ENCODE data around the gene UNC5B.

The UNC5B gene

DNA sequence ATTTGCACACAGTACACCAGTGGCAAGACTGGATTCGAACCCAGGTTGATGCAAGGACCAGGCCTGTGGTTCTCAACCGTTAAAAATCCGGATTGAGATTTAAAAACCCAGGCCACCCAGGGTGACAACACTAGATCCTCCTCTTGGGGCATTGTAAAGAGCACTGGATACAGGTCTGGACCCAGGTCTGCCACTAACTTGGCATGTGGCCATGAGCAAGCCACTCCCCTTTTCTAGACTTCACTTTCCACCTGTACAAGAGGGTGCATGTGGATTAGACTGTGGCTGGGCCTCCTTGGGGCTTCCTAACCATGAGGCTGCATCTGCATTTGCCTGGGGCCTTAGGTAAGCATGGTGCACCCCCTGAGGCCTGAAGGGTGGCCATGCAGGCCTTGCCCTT, 85.0 kb downstream of the UNC5B start:
- no peak for DNase-seq (ENCODE audit: extremely low read depth, low read depth)
- H3K4me3 ChIP-seq (replicated peaks; ENCODE audit: low read depth, low read length): no peak overlapping the region
- TF ChIP-seq, protein P1, sequence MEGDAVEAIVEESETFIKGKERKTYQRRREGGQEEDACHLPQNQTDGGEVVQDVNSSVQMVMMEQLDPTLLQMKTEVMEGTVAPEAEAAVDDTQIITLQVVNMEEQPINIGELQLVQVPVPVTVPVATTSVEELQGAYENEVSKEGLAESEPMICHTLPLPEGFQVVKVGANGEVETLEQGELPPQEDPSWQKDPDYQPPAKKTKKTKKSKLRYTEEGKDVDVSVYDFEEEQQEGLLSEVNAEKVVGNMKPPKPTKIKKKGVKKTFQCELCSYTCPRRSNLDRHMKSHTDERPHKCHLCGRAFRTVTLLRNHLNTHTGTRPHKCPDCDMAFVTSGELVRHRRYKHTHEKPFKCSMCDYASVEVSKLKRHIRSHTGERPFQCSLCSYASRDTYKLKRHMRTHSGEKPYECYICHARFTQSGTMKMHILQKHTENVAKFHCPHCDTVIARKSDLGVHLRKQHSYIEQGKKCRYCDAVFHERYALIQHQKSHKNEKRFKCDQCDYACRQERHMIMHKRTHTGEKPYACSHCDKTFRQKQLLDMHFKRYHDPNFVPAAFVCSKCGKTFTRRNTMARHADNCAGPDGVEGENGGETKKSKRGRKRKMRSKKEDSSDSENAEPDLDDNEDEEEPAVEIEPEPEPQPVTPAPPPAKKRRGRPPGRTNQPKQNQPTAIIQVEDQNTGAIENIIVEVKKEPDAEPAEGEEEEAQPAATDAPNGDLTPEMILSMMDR (IDR thresholded peaks at IDR 0.05; ENCODE audit: low read depth, low read length, missing control alignments): no peak

- TF ChIP-seq, protein P1 (IDR thresholded peaks at IDR 0.05; ENCODE audit: low read depth, low read length, missing control alignments): no peak
- no peak overlapping the region for H3K4me3 ChIP-seq (replicated peaks; ENCODE audit: low read depth, low read length)
- no peak for DNase-seq (ENCODE audit: extremely low read depth, low read depth)
These were observed 86.9 kb downstream of the UNC5B start for GRCh38 chr10:71299071-71299785.

GRCh38 chr10:71300555-71301370, 88.4 kb downstream of the UNC5B start:
- H3K4me3 ChIP-seq (replicated peaks; ENCODE audit: low read depth, low read length): no peak overlapping the region
- no peak for DNase-seq (ENCODE audit: extremely low read depth, low read depth)

GRCh38 chr10:71301371-71301916, 89.1 kb downstream of the UNC5B start:
- H3K4me3 ChIP-seq (replicated peaks; ENCODE audit: low read depth, low read length): no peak overlapping the region
- TF ChIP-seq, protein P1 (IDR thresholded peaks at IDR 0.05; ENCODE audit: low read depth, low read length, missing control alignments): no peak
- no peak for DNase-seq (ENCODE audit: extremely low read depth, low read depth)

More at GRCh38 chr10:71300555-71301370, 88.4 kb downstream of the UNC5B start:
- TF ChIP-seq, protein P1 (IDR thresholded peaks at IDR 0.05; ENCODE audit: low read depth, low read length, missing control alignments): no peak

DNA sequence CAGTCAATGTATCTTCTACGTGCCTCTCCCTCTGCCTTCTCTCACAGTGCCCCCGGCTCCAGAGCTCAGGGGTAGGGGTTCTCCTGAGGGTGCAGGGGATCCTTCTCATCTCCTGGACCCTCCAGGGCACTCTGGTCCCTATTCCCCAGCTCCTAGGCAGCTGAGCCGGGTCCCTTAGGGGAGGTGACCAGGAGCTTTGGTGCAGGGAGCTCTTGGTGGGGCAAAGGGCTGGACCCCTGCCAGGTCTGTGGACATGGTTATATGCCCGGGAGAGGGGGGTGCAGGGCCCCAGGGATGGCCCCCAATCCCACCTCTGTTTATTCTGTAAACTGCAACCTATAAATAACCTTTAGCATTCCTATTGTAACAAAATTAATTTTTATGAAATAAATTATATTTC, 90.1 kb downstream of the UNC5B start:
- TF ChIP-seq, protein P1 (IDR thresholded peaks at IDR 0.05; ENCODE audit: low read depth, low read length, missing control alignments): no peak

DNA sequence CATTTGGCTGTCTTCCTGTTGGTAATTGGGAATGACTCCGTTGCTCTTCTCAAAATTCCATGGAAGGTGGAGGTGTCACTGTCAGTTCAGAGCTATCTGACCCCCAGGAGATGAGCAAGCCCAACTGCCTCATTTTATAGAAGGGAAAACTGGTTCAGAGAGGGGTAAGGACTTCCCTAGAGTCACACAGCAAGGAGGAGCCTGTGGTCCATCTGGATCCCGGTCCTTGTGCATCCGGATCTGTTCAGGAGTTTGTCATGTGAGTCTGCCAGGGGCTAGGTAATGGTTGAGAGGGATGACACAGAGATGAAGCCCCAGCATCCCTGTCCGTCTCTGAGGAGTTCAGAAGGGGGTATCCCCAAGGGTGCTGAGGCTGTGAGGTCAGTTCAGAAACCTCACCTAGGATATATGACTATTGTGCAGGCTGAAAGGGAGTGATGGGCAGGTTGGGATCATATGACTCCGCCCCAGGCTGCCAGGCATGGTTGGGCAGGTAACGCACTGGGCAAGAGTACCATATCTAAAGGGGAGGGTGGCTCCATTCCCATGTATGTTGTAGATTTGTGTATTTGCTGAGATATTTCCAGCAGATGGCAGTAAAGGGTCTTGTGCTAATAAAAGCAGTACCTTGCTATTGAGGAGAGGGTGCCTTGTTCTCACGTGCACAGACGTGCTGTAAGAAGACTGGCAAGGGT, 90.7 kb downstream of the UNC5B start:
- TF ChIP-seq, protein P1 (IDR thresholded peaks at IDR 0.05; ENCODE audit: low read depth, low read length, missing control alignments): peak; percentile 53
- DNase-seq (ENCODE audit: extremely low read depth, low read depth): no peak
- H3K4me3 ChIP-seq (replicated peaks; ENCODE audit: low read depth, low read length): no peak overlapping the region

More for the DNA sequence above, 90.1 kb downstream of the UNC5B start:
- H3K4me3 ChIP-seq (replicated peaks; ENCODE audit: low read depth, low read length): no peak overlapping the region
- no peak for DNase-seq (ENCODE audit: extremely low read depth, low read depth)

All from HFF-Myc (cell line).